HCT116 (cell line): Measurements from ENCODE around the gene ALG6. TPM values are rescaled to one million over a fixed set of nuclear protein-coding genes. Genes with fewer than 3 reads are reported as not detected.

Experiments used
- ATAC-seq: fragments of 200-7000 bp; cut with Tn5 transposase; 2 replicates; pipeline ENCODE4 v1.9.1; 2020; ENCODE audit warnings: mild to moderate bottlenecking, moderate library complexity
- Bru-seq: library from RNA; stranded (reverse); fragments of 400-500 nt; gene quantifications from one replicate; lab custom pipeline; 2021; lab: Mats Ljungman, UMichigan
- BruChase-seq, 2 experiments: library from RNA; stranded (reverse); fragments of 400-500 nt; gene quantifications; one replicate each; lab custom pipeline; 2021; lab: Mats Ljungman, UMichigan
- BruUV-seq: library from RNA; stranded (reverse); fragments of 400-500 nt; replicated peaks from 2 replicates; lab custom pipeline; 2021; lab: Mats Ljungman, UMichigan
- CTCF ChIA-PET: fragments of 300-600 bp; sonication (Branson Sonifier 250); formaldehyde crosslinking; loops from one replicate; lab custom pipeline; 2021; ENCODE audit warnings: antibody characterized with exemption; lab: Charles Lee
- POLR2A ChIA-PET: fragments of 300-600, 350-600 bp; sonication (Branson Sonifier 250); formaldehyde crosslinking; loops from one replicate; lab custom pipeline; 2021; ENCODE audit warnings: antibody characterized with exemption; lab: Charles Lee
- RAD21 ChIA-PET, 2 experiments: fragments of 300-600 bp; sonication (Branson Sonifier 250); formaldehyde crosslinking; loops; one replicate each; lab custom pipeline; 2023; ENCODE audit warnings: low total read pairs in 2 of 2; ENCODE audit not compliant: uncharacterized antibody in 2 of 2, unreplicated experiment in 2 of 2, low non-redundant PET in 1 of 2; lab: Charles Lee
- DNase-seq: peaks from one replicate; pipeline ENCODE4 v3.0.0-alpha.2; 2010; ENCODE audit warnings: low read depth, low spot score
- H2AFZ ChIP-seq: fragments of 200-600 bp; shearing (Covaris generic), sonication (generic); 2 replicates; pipeline ENCODE4 v1.6.1; 2017; ENCODE audit warnings: low read depth, mixed run types, mixed read lengths, antibody characterized with exemption, low read length; ENCODE audit not compliant: poor library complexity, severe bottlenecking
- H3K27ac ChIP-seq: 2 replicates; pipeline ENCODE4 v1.5.1; 2012; ENCODE audit warnings: low read depth, low read length
- H3K27me3 ChIP-seq: fragments of 200-600 bp; sonication (generic); 2 replicates; pipeline ENCODE4 v1.6.1; 2016; ENCODE audit warnings: mixed run types, low read length, mixed read lengths; ENCODE audit not compliant: insufficient read depth
- H3K36me3 ChIP-seq, 2 experiments: fragments of 200-500 bp in 1 of 2; fragments of 200-600 bp in 1 of 2; sonication (Bioruptor generic) in 1 of 2; sonication (generic) in 1 of 2; 2 replicates each; pipeline versions ENCODE4 v1.5.1 to v1.6.1; 2014 to 2016; ENCODE audit warnings: low read length in 2 of 2, inconsistent platforms in 1 of 2, mixed read lengths in 1 of 2, mixed run types in 1 of 2; ENCODE audit not compliant: insufficient read depth in 2 of 2, control insufficient read depth in 1 of 2
- H3K4me1 ChIP-seq, 2 experiments: fragments of 200-600 bp in 1 of 2; sonication (generic) in 1 of 2; 2 replicates each; pipeline versions ENCODE4 v1.5.1 to v1.6.1; 2012 to 2017; ENCODE audit warnings: low read length in 2 of 2, inconsistent platforms in 1 of 2, mild to moderate bottlenecking in 1 of 2, mixed read lengths in 1 of 2, mixed run types in 1 of 2, moderate library complexity in 1 of 2; ENCODE audit not compliant: insufficient read depth in 2 of 2, control insufficient read depth in 1 of 2
- H3K4me2 ChIP-seq: fragments of 200-600 bp; sonication (generic); 2 replicates; pipeline ENCODE4 v1.6.1; 2017; ENCODE audit warnings: mixed run types, low read length, mixed read lengths
- H3K4me3 ChIP-seq, 2 experiments: fragments of 200-600 bp in 1 of 2; sonication (generic) in 1 of 2; replicated peaks in 1 of 2; 2 replicates each; pipeline ENCODE4 v1.5.1; 2011 to 2016; ENCODE audit warnings: low read length in 2 of 2, control low read depth in 1 of 2, low read depth in 1 of 2, mild to moderate bottlenecking in 1 of 2, mixed read lengths in 1 of 2, mixed run types in 1 of 2
- H3K79me2 ChIP-seq: fragments of 200-600 bp; sonication (generic); 2 replicates; pipeline ENCODE4 v1.6.1; 2017; ENCODE audit warnings: mild to moderate bottlenecking, mixed run types, low read length, moderate library complexity, mixed read lengths; ENCODE audit not compliant: insufficient read depth
- H3K9ac ChIP-seq: fragments of 200-600 bp; sonication (generic); 2 replicates; pipeline ENCODE4 v1.6.1; 2016; ENCODE audit warnings: low read length, mixed read lengths
- H3K9me2 ChIP-seq: fragments of 200-600 bp; sonication (generic), shearing (Covaris generic); 2 replicates; pipeline ENCODE4 v1.6.1; 2017; ENCODE audit warnings: mixed run types, mild to moderate bottlenecking, moderate library complexity; ENCODE audit not compliant: insufficient read depth
- H3K9me3 ChIP-seq, 2 experiments: fragments of 200-500 bp in 1 of 2; fragments of 200-600 bp in 1 of 2; sonication (Bioruptor generic) in 1 of 2; sonication (generic) in 1 of 2; 2 replicates each; pipeline ENCODE4 v1.6.1; 2014 to 2017; ENCODE audit warnings: low read length in 2 of 2, mixed read lengths in 2 of 2, inconsistent platforms in 1 of 2, low read depth in 1 of 2, mild to moderate bottlenecking in 1 of 2, mixed run types in 1 of 2, moderate library complexity in 1 of 2; ENCODE audit not compliant: control insufficient read depth in 1 of 2, insufficient read depth in 1 of 2
- H4K20me1 ChIP-seq: fragments of 200-600 bp; sonication (generic), shearing (Covaris generic); 2 replicates; pipeline ENCODE4 v1.6.1; 2017; ENCODE audit warnings: mixed run types, mild to moderate bottlenecking, moderate library complexity; ENCODE audit not compliant: insufficient read depth
- CBX3 ChIP-seq: IDR thresholded peaks from 2 replicates; pipeline ENCODE4 v1.6.1; 2012; ENCODE audit warnings: low read depth
- CEBPB ChIP-seq: IDR thresholded peaks from 2 replicates; pipeline ENCODE4 v1.6.1; 2012; ENCODE audit warnings: low read depth
- EGR1 ChIP-seq: IDR thresholded peaks from 2 replicates; pipeline ENCODE4 v1.6.1; 2012; ENCODE audit warnings: low read depth
- ELF1 ChIP-seq: IDR thresholded peaks from 2 replicates; pipeline ENCODE4 v1.6.1; 2012; ENCODE audit warnings: low read depth, borderline replicate concordance
- EZH2 ChIP-seq: fragments of 200-600 bp; sonication (generic); IDR thresholded peaks from 2 replicates; pipeline ENCODE4 v1.6.1; 2017; ENCODE audit warnings: antibody characterized with exemption, mixed run types
- EZH2phosphoT487 ChIP-seq: fragments of 200-600 bp; IDR thresholded peaks from 2 replicates; pipeline ENCODE4 v1.6.1; 2018; ENCODE audit warnings: antibody characterized with exemption, borderline replicate concordance
- POLR2A ChIP-seq: IDR thresholded peaks from 2 replicates; pipeline ENCODE4 v1.7.0; 2011; ENCODE audit warnings: borderline replicate concordance; ENCODE audit not compliant: insufficient read depth, insufficient read length; ENCODE audit errors: extremely low read depth
- POLR2AphosphoS5 ChIP-seq: IDR thresholded peaks from 2 replicates; pipeline ENCODE4 v1.6.1; 2011; ENCODE audit warnings: mild to moderate bottlenecking, low read depth, low read length, moderate library complexity
- RAD21 ChIP-seq: IDR thresholded peaks from 2 replicates; pipeline ENCODE4 v1.6.1; 2012; ENCODE audit warnings: low read depth, mild to moderate bottlenecking
- REST ChIP-seq: IDR thresholded peaks from 2 replicates; pipeline ENCODE4 v1.6.1; 2012; ENCODE audit warnings: low read depth
- SIN3A ChIP-seq: IDR thresholded peaks from 2 replicates; pipeline ENCODE4 v1.6.1; 2012; ENCODE audit warnings: low read depth
- YY1 ChIP-seq: IDR thresholded peaks from 2 replicates; pipeline ENCODE4 v1.6.1; 2011; ENCODE audit warnings: low read length, low read depth, moderate library complexity, mild to moderate bottlenecking; ENCODE audit not compliant: insufficient replicate concordance; ENCODE audit errors: extremely low read depth
- ZFX ChIP-seq: fragments of 450-650 bp; IDR thresholded peaks from 2 replicates; pipeline ENCODE4 v1.6.1; 2017
- ZNF274 ChIP-seq: fragments of 200-500 bp; sonication (Bioruptor generic); IDR thresholded peaks from 2 replicates; pipeline ENCODE4 v1.6.1; 2014; ENCODE audit warnings: mild to moderate bottlenecking, low read depth, low read length, inconsistent platforms
- intact Hi-C: fragments of 100-400 bp; cut with micrococcal nuclease; formaldehyde crosslinking; loops from 2 replicates; pipeline ENCODE4 v1.10.0; 2022
- long read RNA-seq: library from polyadenylated mRNA; unstranded; transcript quantifications from one replicate; pipeline ENCODE4 v2.0.0, GENCODE V29; 2021; ENCODE audit not compliant: unreplicated experiment
- polyA plus RNA-seq: library from polyadenylated mRNA; unstranded; fragments of >200 nt; gene quantifications from 2 replicates; pipeline ENCODE4 v1.2.1, GENCODE V29; 2012; ENCODE audit warnings: missing spikeins
- total RNA-seq: library from RNA; stranded (reverse); gene quantifications from one replicate; pipeline ENCODE4 v1.2.1, GENCODE V29; 2021; ENCODE audit not compliant: unreplicated experiment
- TF ChIP-seq, protein P1 (sequence below): IDR thresholded peaks from 2 replicates; pipeline ENCODE4 v1.6.1; 2012
- TF ChIP-seq, protein P2 (sequence below): IDR thresholded peaks from 2 replicates; pipeline ENCODE4 v1.6.1; 2011; ENCODE audit warnings: mild to moderate bottlenecking, low read length, moderate library complexity; ENCODE audit not compliant: insufficient replicate concordance; ENCODE audit errors: extremely low read depth

Gene ALG6
- 14.7 TPM for total RNA-seq
- 2.1 and 3.7 TPM in 2 replicates for polyA plus RNA-seq
- percentile 66 among the genes with signal in this experiment for Bru-seq, nascent RNA
- BruChase-seq, experiment 1, labeled RNA remaining after a 6-hour chase, result percentile 73 among the genes with signal in this experiment
- percentile 81 among the genes with signal in this experiment for BruChase-seq, experiment 2, labeled RNA remaining after a 2-hour chase
- long read RNA-seq, transcript ALG6-202 (15 exons, 3,371 nt), result major isoform, 21 of 34 reads
- long read RNA-seq, partial matches to known transcripts, result 6 of 34 reads
- long read RNA-seq, other reads (novel, unspliced or antisense), result 7 of 34 reads

- Histone ChIP-seq H2AFZ (peak within 1 kb of the TSS; percentile 59), H3K27me3 (no peaks in the 10 kb centered on the region), H3K36me3 (no peaks in the 10 kb centered on the region; a peak in 2 of 4 replicates), H3K4me1 (peaks cover 0 to 11% of the 10 kb centered on the region in 2 experiments; a peak in 2 of 4 replicates), H3K4me2 (peak within 1 kb of the TSS; percentile 81), H3K9ac (peak within 1 kb of the TSS; percentile 87), H3K9me3 (no peaks in the 10 kb centered on the region), H3K4me3 (peak within 1 kb of the TSS; percentile 75 to 85), H4K20me1 (no peaks in the 10 kb centered on the region), H3K9me2 (no peaks in the 10 kb centered on the region), H3K27ac (peak within 1 kb of the TSS; percentile 85), H3K79me2 (peaks cover 12% of the 10 kb centered on the region)
- ChIA-PET CTCF (no interaction called here), POLR2A (no interaction called here), RAD21 (no interaction called here)
- ATAC-seq, result peak; percentile 93
- DNase-seq, result peak; percentile 76
- intact Hi-C loops, result no loop called here
- TF ChIP-seq EZH2 (no peak), EGR1 (peak; percentile 49; the same call in 1 of the 2 replicates), ELF1 (0 out of 2 replicates have a peak, but pooled peaks have one; percentile 23), REST (no peak), CEBPB (no peak), YY1 (no peak), POLR2AphosphoS5 (peak; percentile 97), RAD21 (no peak), SIN3A (peak; percentile 49; the same call in 1 of the 2 replicates), CBX3 (no peak), ZFX (peak; percentile 59; the same call in 1 of the 2 replicates), POLR2A (peak; percentile 85), EZH2phosphoT487 (no peak), ZNF274 (no peak)
- TF ChIP-seq, protein P1, sequence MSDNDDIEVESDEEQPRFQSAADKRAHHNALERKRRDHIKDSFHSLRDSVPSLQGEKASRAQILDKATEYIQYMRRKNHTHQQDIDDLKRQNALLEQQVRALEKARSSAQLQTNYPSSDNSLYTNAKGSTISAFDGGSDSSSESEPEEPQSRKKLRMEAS, result peak; percentile 68
- TF ChIP-seq, protein P2, sequence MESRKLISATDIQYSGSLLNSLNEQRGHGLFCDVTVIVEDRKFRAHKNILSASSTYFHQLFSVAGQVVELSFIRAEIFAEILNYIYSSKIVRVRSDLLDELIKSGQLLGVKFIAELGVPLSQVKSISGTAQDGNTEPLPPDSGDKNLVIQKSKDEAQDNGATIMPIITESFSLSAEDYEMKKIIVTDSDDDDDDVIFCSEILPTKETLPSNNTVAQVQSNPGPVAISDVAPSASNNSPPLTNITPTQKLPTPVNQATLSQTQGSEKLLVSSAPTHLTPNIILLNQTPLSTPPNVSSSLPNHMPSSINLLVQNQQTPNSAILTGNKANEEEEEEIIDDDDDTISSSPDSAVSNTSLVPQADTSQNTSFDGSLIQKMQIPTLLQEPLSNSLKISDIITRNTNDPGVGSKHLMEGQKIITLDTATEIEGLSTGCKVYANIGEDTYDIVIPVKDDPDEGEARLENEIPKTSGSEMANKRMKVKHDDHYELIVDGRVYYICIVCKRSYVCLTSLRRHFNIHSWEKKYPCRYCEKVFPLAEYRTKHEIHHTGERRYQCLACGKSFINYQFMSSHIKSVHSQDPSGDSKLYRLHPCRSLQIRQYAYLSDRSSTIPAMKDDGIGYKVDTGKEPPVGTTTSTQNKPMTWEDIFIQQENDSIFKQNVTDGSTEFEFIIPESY, result no peak
- TF ChIP-seq, all 23 proteins: peak for 7
- BruUV-seq, result no TSS peak
These were observed at the start of gene ALG6 for GRCh38 chr1:63367215-63368103. Gene ALG6, plus strand, starts transcription at chr1:63367627. Its CDS starts 3,351 bp downstream, at chr1:63370978.
